Large intestine (tissue), 12 donors: Measurements from ENCODE around the gene CLEC1A. TPM values are rescaled to one million over a fixed set of nuclear protein-coding genes. Genes with fewer than 3 reads are reported as not detected.
A peak's percentile ranks its signal among the peaks of the same experiment; 100 is the strongest.

Source experiments
- DNase-seq, 2 donors: peaks; one replicate each; pipeline versions ENCODE4 v3.0.0 to v3.0.0-alpha.2; 2013
- H3K27ac ChIP-seq: one replicate; pipeline ENCODE4 v1.5.1; 2013; ENCODE audit warnings: low read length
- H3K27me3 ChIP-seq: 2 replicates; pipeline ENCODE4 v1.6.1; 2013; ENCODE audit warnings: low read length; ENCODE audit not compliant: control insufficient read depth, insufficient read depth
- H3K36me3 ChIP-seq: 2 replicates; pipeline ENCODE4 v1.6.1; 2013; ENCODE audit warnings: low read length; ENCODE audit not compliant: control insufficient read depth, insufficient read depth
- H3K4me1 ChIP-seq: one replicate; pipeline ENCODE4 v1.6.1; 2013; ENCODE audit warnings: low read length; ENCODE audit not compliant: control insufficient read depth, insufficient read depth
- H3K4me3 ChIP-seq: one replicate; pipeline ENCODE4 v1.5.1; 2013; ENCODE audit warnings: low read length
- H3K9me3 ChIP-seq: one replicate; pipeline ENCODE4 v1.6.1; 2013; ENCODE audit warnings: mild to moderate bottlenecking, low read depth, low read length, moderate library complexity; ENCODE audit not compliant: control insufficient read depth
- WGBS: methylation state at CpG from one replicate; pipeline ENCODE4 v1.1.5; 2013; ENCODE audit warnings: low lambda C conversion rate; ENCODE audit not compliant: insufficient coverage; 5-methylcytosine and 5-hydroxymethylcytosine counted together
- long read RNA-seq, 11 donors: transcript quantifications; one replicate each; lab custom pipeline, GENCODE V29; 2026
- polyA plus RNA-seq: library from polyadenylated mRNA; unstranded; fragments of 120-200 nt; gene quantifications from one replicate; pipeline ENCODE4 v1.2.1, GENCODE V29; 2013

Gene CLEC1A
- 2.5 TPM for polyA plus RNA-seq
- long read RNA-seq, donor 1, result 0 reads
- long read RNA-seq, donor 2, result 0 reads
- long read RNA-seq, donor 3, result 0 reads
- long read RNA-seq, donor 4, result 0 reads
- long read RNA-seq, donor 5, result 0 reads
- long read RNA-seq, donor 6, partial matches to known transcripts, result 0 of 1 reads
- long read RNA-seq, donor 6, other reads (novel, unspliced or antisense), result 0 of 1 reads
- long read RNA-seq, donor 7, result 0 reads
- long read RNA-seq, donor 8, result 0 reads
- long read RNA-seq, donor 9, result 0 reads
- long read RNA-seq, donor 10, partial matches to known transcripts, result 0 of 1 reads
- long read RNA-seq, donor 10, other reads (novel, unspliced or antisense), result 0 of 1 reads
- long read RNA-seq, donor 11, result 0 reads

GRCh38 chr12:10098791-10099190, at the start of gene CLEC1A:
CLEC1A (minus strand) TSS chr12:10098985; CDS start chr12:10098922, 63 bp downstream.
- WGBS, result 60% methylated on average over 1 of the region's 10 CpGs
- Histone ChIP-seq H3K9me3 (no peaks in the 10 kb centered on the region), H3K4me1 (no peaks in the 10 kb centered on the region), H3K27me3 (no peaks in the 10 kb centered on the region), H3K27ac (peak within 1 kb of the TSS; percentile 54), H3K36me3 (no peaks in the 10 kb centered on the region), H3K4me3 (no peak within 1 kb of the TSS)
- DNase-seq, result no peak

GRCh38 chr12:10147714-10148403, 49.1 kb upstream of the CLEC1A start:
- H3K27me3 ChIP-seq, result no peaks in the 10 kb centered on the region
- peaks cover 8% of the 10 kb centered on the region for H3K4me1 ChIP-seq
- H3K27ac ChIP-seq, result no peak overlapping the region
- no peaks in the 10 kb centered on the region for H3K36me3 ChIP-seq
- H3K4me3 ChIP-seq, result no peak overlapping the region
- H3K9me3 ChIP-seq, result no peaks in the 10 kb centered on the region
- WGBS, result no CpG with 5 or more reads among the region's 5 CpGs
- DNase-seq, result no peak

- Histone ChIP-seq H3K4me1 (peaks cover 9% of the 10 kb centered on the region), H3K4me3 (no peak overlapping the region)
- peak; percentile 45 to 73 for DNase-seq
Measured at GRCh38 chr12:10142976-10143589, 44.3 kb upstream of the CLEC1A start.

GRCh38 chr12:10140001-10140400, 41.2 kb upstream of the CLEC1A start:
- DNase-seq, result no peak
- Histone ChIP-seq H3K27me3 (no peaks in the 10 kb centered on the region), H3K4me3 (no peak overlapping the region), H3K4me1 (peaks cover 9% of the 10 kb centered on the region), H3K9me3 (no peaks in the 10 kb centered on the region), H3K27ac (no peak overlapping the region), H3K36me3 (no peaks in the 10 kb centered on the region)
- 40% methylated on average over 1 of the region's 2 CpGs for WGBS

More at GRCh38 chr12:10142976-10143589, 44.3 kb upstream of the CLEC1A start:
- WGBS, result no CpG with 5 or more reads among the region's 1 CpG
- Histone ChIP-seq H3K27ac (peak overlapping the region; percentile 34), H3K27me3 (no peaks in the 10 kb centered on the region), H3K9me3 (no peaks in the 10 kb centered on the region), H3K36me3 (no peaks in the 10 kb centered on the region)

- H3K9me3 ChIP-seq, result no peaks in the 10 kb centered on the region
- no peaks in the 10 kb centered on the region for H3K36me3 ChIP-seq
- H3K4me3 ChIP-seq, result no peak overlapping the region
- WGBS, result no CpG with 5 or more reads among the region's 13 CpGs
- H3K4me1 ChIP-seq, result no peaks in the 10 kb centered on the region
- no peaks in the 10 kb centered on the region for H3K27me3 ChIP-seq
- DNase-seq, result no peak
- H3K27ac ChIP-seq, result no peak overlapping the region
Measured at GRCh38 chr12:10136637-10137205, 37.9 kb upstream of the CLEC1A start.

- Histone ChIP-seq H3K36me3 (no peaks in the 10 kb centered on the region), H3K4me3 (no peak overlapping the region), H3K9me3 (no peaks in the 10 kb centered on the region), H3K27ac (no peak overlapping the region), H3K27me3 (no peaks in the 10 kb centered on the region), H3K4me1 (no peaks in the 10 kb centered on the region)
- WGBS, result no CpG with 5 or more reads among the region's 4 CpGs
- DNase-seq, result no peak
Measured at GRCh38 chr12:10135126-10135525, 36.3 kb upstream of the CLEC1A start.

- H3K27ac ChIP-seq, result no peak overlapping the region
- H3K4me1 ChIP-seq, result no peaks in the 10 kb centered on the region
- H3K27me3 ChIP-seq, result no peaks in the 10 kb centered on the region
- no peak overlapping the region for H3K4me3 ChIP-seq
- no peaks in the 10 kb centered on the region for H3K9me3 ChIP-seq
- no peak for DNase-seq
- no peaks in the 10 kb centered on the region for H3K36me3 ChIP-seq
- WGBS, result 69% methylated on average over 3 of the region's 6 CpGs
Measured at GRCh38 chr12:10132850-10133370, 34.1 kb upstream of the CLEC1A start.

- Histone ChIP-seq H3K27ac (no peak overlapping the region), H3K4me3 (no peak overlapping the region), H3K27me3 (no peaks in the 10 kb centered on the region), H3K4me1 (no peaks in the 10 kb centered on the region), H3K9me3 (no peaks in the 10 kb centered on the region), H3K36me3 (no peaks in the 10 kb centered on the region)
- WGBS, result 83% methylated on average over 2 of the region's 2 CpGs
- DNase-seq, result no peak
Measured at GRCh38 chr12:10131111-10131690, 32.4 kb upstream of the CLEC1A start.

GRCh38 chr12:10130042-10130441, 31.3 kb upstream of the CLEC1A start, which contains the start of gene CLEC7A:
CLEC7A (minus strand) TSS chr12:10130199; CDS start chr12:10130082, 117 bp downstream.
- Histone ChIP-seq H3K4me1 (no peaks in the 10 kb centered on the region), H3K4me3 (peak within 1 kb of the TSS; percentile 6), H3K9me3 (no peaks in the 10 kb centered on the region), H3K27me3 (no peaks in the 10 kb centered on the region), H3K27ac (peak within 1 kb of the TSS; percentile 17), H3K36me3 (no peaks in the 10 kb centered on the region)
- WGBS, result no CpG with 5 or more reads among the region's 1 CpG
- DNase-seq, result no peak

GRCh38 chr12:10128687-10129086, 29.9 kb upstream of the CLEC1A start:
- Histone ChIP-seq H3K4me1 (no peaks in the 10 kb centered on the region), H3K27ac (no peak overlapping the region), H3K9me3 (no peaks in the 10 kb centered on the region), H3K36me3 (no peaks in the 10 kb centered on the region), H3K4me3 (no peak overlapping the region), H3K27me3 (no peaks in the 10 kb centered on the region)
- WGBS, result 64% methylated on average over 2 of the region's 5 CpGs
- DNase-seq, result no peak
